Neural crest cell (in vitro differentiated cells): ENCODE results near the gene ABHD13. TPM values are rescaled to one million over a fixed set of nuclear protein-coding genes. Genes with fewer than 3 reads are reported as not detected.

Source experiments
- DNase-seq: peaks from one replicate; pipeline ENCODE4 v3.0.0; 2021; ENCODE audit warnings: low read depth, mixed read lengths, low spot score
- H3K27ac Mint-ChIP-seq: one replicate; pipeline ENCODE4 v1.8.0; 2021; ENCODE audit warnings: mild to moderate bottlenecking, mixed read lengths; ENCODE audit not compliant: unreplicated experiment
- H3K27me3 Mint-ChIP-seq: 2 replicates; pipeline ENCODE4 v1.8.0; 2021; ENCODE audit warnings: low read depth, mild to moderate bottlenecking, mixed read lengths
- H3K36me3 Mint-ChIP-seq: 2 replicates; pipeline ENCODE4 v1.8.0; 2021; ENCODE audit warnings: low read depth, mild to moderate bottlenecking, mixed read lengths
- H3K4me1 Mint-ChIP-seq: 2 replicates; pipeline ENCODE4 v1.8.0; 2021; ENCODE audit warnings: mixed read lengths
- H3K4me3 Mint-ChIP-seq: one replicate; pipeline ENCODE4 v1.8.0; 2021; ENCODE audit warnings: mild to moderate bottlenecking, mixed read lengths
- H3K9me3 Mint-ChIP-seq: 2 replicates; pipeline ENCODE4 v1.8.0; 2021; ENCODE audit warnings: mixed read lengths
- total RNA-seq: library from RNA; stranded (reverse); gene quantifications from 2 replicates; pipeline ENCODE4 v1.2.1, GENCODE V29; 2021
- TF ChIP-seq, protein P1 (sequence below): fragments of 200-600 bp; sonication (generic); conservative IDR thresholded peaks from 2 replicates; pipeline ENCODE4 v1.5.0; 2021; ENCODE audit warnings: antibody characterized with exemption, mild to moderate bottlenecking

Gene ABHD13
- total RNA-seq, 1 donor from 2014 or later, result 8.1 TPM

DNA sequence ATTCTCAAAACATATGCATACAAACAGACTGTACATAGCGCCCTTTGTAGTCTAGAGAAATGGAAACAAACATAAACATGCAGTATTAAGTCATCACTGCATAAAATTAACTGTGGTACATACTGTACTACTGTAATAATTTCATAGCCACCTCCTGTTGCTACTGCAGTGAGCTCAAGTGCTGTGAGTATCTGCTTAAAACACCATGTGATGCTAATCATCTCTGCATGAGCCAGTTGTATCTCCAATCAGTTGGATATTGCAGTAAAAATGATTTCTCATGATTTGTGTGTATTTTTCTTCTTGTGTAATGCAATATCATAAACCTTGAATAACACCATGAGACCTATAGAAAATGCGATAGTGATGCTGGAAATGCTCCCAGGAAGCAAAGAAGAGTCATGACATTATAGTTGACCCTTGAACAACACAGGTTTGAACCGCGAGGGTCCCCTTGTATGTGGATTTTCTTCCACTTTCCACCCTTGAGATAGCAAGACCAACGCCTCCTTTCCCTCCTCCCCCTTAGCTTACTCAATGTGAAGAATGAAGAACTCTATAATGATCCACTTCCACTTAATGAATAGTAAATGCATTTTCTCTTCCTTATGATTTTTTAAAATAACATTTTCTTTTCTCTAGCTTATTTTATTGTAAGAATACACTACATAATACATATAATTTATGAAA, 55.4 kb downstream of the ABHD13 start:
- Mint-ChIP-seq H3K9me3 (no peaks in the 10 kb centered on the region), H3K4me1 (no peaks in the 10 kb centered on the region), H3K27me3 (no peaks in the 10 kb centered on the region), H3K36me3 (no peaks in the 10 kb centered on the region), H3K4me3 (no peak overlapping the region), H3K27ac (no peak overlapping the region)
- TF ChIP-seq, protein P1, sequence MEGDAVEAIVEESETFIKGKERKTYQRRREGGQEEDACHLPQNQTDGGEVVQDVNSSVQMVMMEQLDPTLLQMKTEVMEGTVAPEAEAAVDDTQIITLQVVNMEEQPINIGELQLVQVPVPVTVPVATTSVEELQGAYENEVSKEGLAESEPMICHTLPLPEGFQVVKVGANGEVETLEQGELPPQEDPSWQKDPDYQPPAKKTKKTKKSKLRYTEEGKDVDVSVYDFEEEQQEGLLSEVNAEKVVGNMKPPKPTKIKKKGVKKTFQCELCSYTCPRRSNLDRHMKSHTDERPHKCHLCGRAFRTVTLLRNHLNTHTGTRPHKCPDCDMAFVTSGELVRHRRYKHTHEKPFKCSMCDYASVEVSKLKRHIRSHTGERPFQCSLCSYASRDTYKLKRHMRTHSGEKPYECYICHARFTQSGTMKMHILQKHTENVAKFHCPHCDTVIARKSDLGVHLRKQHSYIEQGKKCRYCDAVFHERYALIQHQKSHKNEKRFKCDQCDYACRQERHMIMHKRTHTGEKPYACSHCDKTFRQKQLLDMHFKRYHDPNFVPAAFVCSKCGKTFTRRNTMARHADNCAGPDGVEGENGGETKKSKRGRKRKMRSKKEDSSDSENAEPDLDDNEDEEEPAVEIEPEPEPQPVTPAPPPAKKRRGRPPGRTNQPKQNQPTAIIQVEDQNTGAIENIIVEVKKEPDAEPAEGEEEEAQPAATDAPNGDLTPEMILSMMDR, result no peak
- DNase-seq, result no peak

DNA sequence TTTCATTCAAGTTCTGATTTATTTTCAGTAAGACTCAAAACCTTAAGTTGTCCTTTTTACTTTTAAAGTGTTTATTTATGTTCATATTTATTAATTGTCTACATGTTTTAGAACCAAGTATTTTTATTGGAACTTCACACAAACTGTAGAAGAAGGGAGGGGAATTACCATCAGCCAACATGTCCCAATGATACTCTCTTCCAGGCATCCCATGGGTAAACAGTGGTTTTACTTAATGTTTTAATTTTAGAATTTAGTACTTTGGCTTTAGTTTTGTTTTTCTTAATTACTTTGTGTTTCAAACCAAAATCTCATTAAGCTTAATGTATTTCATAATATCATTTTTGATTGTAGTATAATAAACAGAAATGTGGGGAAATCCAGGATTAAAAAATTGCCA, 56.5 kb downstream of the ABHD13 start:
- Mint-ChIP-seq H3K36me3 (no peaks in the 10 kb centered on the region), H3K9me3 (peaks cover 3% of the 10 kb centered on the region), H3K27ac (no peak overlapping the region), H3K4me1 (no peaks in the 10 kb centered on the region), H3K27me3 (no peaks in the 10 kb centered on the region), H3K4me3 (no peak overlapping the region)
- TF ChIP-seq, protein P1, result no peak
- DNase-seq, result no peak

DNA sequence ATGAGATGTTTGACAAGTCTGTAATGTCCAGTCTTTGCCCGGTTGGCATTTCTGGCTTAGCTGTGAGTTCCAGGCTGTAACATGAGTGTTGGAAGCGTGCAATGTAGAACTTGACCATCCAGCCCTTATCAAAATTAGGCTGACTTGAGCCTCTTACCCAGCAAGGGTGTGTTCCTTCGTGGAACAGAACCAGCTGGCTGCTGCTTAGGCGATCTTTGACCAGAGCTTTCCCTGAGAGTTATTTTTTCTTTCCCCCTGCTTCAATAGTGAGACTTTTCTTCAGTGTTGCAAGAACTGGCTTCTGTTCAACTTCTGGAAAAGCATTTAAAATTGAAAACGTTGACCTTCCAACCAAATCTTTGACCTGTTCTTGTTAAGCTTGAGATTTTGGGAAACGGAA, 57.9 kb downstream of the ABHD13 start:
- no peak overlapping the region for H3K27ac Mint-ChIP-seq
- H3K36me3 Mint-ChIP-seq, result no peaks in the 10 kb centered on the region
- no peak for DNase-seq
- H3K4me1 Mint-ChIP-seq, result no peaks in the 10 kb centered on the region
- TF ChIP-seq, protein P1, result no peak
- H3K27me3 Mint-ChIP-seq, result no peaks in the 10 kb centered on the region
- H3K9me3 Mint-ChIP-seq, result peaks cover 3% of the 10 kb centered on the region
- no peak overlapping the region for H3K4me3 Mint-ChIP-seq

DNA sequence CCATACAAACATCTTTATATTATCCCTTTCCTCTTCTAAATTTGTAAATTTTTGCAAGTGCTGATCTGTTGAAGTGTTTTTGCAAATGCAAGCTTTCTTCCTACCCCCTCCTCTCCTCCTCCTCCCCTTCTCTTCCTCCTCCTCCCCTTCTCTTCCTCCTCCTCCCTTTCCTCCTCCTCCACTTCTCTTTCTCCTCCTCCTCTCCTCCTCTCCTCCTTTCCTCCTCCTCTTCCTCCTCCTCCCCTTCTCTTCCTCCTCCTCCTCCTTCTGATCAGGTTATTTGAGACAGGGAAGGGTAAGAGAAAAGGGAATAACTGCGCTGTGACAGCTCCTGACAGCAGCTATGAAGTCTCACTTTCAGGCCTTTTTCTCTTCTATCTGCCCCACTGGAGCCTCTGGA, 60.3 kb downstream of the ABHD13 start:
- no peak overlapping the region for H3K27ac Mint-ChIP-seq
- no peaks in the 10 kb centered on the region for H3K36me3 Mint-ChIP-seq
- no peaks in the 10 kb centered on the region for H3K4me1 Mint-ChIP-seq
- no peaks in the 10 kb centered on the region for H3K27me3 Mint-ChIP-seq
- no peak overlapping the region for H3K4me3 Mint-ChIP-seq
- no peak for DNase-seq
- TF ChIP-seq, protein P1, result no peak
- peaks cover 3% of the 10 kb centered on the region for H3K9me3 Mint-ChIP-seq

DNA sequence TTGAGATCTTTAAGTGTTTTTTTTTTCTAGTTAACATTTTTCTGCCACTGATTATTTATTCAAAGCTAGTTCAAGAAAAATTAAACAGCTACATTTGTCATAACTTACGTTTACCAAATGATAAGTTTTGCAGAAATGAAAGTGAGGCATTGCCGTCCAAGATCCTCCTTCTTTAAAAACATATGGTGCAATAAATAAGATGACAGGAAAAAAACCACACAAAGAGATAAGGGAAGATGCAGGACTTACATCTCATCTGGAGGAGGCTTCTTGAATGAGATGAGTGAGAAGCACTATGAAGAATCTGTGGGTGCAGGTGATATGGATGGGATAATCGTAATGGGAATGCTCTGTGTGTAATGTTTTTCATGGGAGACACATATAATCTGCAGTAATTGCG, 63.7 kb downstream of the ABHD13 start:
- TF ChIP-seq, protein P1, result no peak
- H3K36me3 Mint-ChIP-seq, result no peaks in the 10 kb centered on the region
- H3K27me3 Mint-ChIP-seq, result no peaks in the 10 kb centered on the region
- peaks cover 3% of the 10 kb centered on the region for H3K9me3 Mint-ChIP-seq
- no peak overlapping the region for H3K4me3 Mint-ChIP-seq
- H3K27ac Mint-ChIP-seq, result no peak overlapping the region
- no peaks in the 10 kb centered on the region for H3K4me1 Mint-ChIP-seq
- DNase-seq, result no peak
